GM21447 (cell line): Measurements from ENCODE around the gene EIF4E1B.

ENCODE experiments used
- ATAC-seq: cut with Tn5 transposase; IDR thresholded peaks from one replicate; pipeline ENCODE4 v1.9.1; 2021; ENCODE audit not compliant: unreplicated experiment

EIF4E1B gene

DNA sequence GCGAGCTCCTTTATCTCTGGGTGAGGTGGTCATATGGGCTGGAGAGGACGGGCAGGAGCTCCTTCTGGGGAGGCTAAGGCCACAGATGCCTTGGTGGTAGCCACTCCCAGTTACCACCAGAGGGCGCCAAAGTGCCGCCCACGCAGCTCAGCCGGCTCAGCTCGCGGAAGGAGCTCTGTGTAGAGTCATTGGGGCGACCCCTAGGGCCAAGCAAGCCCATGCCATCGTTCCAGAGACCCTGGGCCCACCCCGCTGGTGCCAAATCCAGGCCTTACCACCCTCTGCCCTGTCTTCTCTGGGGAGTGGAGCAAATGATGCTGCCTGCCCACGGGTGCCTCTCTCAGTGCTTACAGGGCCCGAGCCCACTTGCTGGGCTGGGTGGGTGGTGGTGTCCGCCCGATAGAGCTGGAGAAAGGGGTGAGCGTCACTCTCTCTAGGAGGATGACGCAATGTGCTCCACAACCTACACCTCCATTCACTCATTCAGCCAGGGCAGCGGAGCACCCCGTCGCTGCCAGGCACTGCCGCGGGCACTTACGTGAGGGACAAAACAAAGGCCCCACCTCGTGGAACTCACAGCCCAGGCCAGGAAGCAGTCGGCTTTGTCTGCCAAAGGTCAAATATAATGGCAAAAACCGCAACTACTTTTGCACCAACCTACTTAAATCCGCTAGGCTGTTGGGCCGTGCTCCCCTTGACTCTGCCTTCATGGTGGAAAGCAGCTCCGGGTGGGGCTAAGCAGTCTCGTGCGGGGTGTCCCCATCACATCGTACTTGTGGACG lies 30.6 kb downstream of the EIF4E1B start:
- peak; percentile 61 for ATAC-seq

DNA sequence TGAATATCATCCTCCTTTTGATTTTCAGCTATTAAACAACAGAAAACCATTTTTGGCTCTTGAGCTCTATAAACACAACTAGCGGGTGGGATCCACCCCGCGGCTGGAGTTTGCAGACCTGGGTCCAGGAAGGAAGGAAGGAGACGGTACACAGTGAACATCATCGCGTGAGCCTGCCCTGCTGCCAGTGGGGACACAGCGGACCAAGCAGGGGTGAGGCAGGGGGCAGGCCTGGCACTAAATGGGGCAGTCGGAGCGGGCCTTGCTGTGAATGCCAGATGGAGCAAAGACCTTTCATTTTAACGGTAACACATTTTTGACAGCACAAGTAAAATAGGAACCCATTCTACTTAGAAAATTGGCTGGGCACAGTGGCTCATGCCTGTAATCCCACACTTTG lies 31.2 kb downstream of the EIF4E1B start:
- ATAC-seq = no peak

DNA sequence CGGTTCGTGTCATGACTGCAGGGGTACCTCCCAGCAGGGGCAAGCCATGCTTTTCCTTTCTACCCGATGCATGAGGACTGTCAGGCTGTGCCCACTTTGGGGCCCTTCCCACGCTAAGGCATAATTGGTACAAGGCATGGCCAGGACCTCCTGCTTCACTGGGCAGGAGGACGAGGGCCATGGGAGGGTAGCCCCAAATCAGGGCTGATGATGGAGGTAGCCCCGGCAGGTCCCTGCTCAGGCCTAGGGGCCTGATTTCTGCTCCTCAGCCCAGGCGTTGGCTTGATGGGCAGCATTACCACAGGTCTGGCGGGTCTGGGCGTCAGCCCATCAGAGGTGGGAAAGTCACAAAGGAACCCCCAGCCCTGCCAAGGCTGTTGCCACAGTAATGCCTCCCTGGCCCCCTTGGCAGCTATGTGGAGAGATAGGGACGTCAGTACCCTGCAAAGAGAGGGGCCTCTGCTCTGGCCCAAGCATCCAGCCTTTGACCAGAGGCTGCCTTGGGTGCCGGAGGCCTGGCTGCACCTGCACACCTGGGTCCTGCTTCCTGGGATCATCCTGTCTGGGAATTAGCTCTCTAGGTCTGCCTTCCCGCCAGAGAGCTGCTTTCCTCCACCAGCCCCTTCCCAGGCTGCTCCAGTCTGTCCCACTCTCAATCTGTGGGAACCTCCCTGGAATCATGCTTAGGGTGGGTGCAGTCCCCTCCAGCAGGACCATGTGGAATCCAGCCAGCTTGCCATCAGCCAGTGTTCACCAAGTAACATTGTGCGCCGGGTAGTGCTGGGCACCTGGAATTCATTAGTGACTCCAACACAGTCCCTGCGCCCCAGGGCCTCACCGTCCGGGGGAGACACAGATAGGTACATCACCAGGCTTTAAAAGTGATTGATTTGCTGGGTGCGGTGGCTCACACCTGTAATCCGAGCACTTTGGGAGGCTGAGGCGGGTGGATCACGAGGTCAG lies 32.2 kb downstream of the EIF4E1B start:
- ATAC-seq = no peak

- no peak for ATAC-seq
These were observed 33.1 kb downstream of the EIF4E1B start for GRCh38 chr5:176663566-176663965.

GRCh38 chr5:176664479-176664878 lies 34.0 kb downstream of the EIF4E1B start:
- no peak for ATAC-seq

GRCh38 chr5:176664886-176665285 lies 34.4 kb downstream of the EIF4E1B start:
- no peak for ATAC-seq

DNA sequence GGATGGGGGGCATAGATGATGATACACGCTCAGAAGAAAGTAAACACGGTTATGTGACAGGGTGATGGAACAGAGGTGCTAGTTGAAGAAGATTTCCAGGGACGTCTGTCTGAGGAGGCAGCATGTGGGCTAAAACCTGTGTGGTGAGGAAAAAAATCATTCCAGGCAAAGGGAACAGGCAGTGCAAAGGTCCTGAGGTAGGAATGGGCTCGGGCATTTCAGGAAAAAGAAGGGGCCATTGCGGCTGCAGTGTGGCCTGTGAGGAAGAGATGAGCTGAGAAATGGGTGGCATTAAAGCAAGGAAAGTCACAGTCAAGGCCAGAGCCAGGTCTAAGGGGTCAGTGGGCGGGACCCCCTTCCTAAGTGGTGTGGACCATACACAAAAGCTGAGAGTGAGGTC lies 35.0 kb downstream of the EIF4E1B start:
- ATAC-seq = no peak

DNA sequence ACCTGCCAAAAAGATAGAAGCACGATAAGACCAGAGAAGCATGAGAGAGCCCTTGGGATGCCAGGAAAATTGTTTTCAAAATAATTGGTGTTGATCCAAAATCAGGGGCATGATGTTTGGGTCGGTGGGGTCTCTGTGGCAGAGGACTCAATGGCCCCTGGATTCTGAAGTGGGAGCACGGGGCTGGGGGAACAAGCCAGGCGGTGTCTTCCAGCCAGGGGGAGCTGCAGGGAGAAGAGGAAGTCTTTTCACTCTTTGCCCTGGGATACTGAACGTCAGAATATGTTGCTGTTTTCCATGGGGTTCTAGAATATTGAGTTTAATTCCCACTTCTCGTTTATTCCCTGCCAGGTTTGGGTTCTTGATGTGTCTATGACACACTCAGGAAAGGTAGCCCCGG lies 37.2 kb downstream of the EIF4E1B start:
- ATAC-seq = no peak

GRCh38 chr5:176670449-176670848 lies 40.0 kb downstream of the EIF4E1B start:
- no peak for ATAC-seq

DNA sequence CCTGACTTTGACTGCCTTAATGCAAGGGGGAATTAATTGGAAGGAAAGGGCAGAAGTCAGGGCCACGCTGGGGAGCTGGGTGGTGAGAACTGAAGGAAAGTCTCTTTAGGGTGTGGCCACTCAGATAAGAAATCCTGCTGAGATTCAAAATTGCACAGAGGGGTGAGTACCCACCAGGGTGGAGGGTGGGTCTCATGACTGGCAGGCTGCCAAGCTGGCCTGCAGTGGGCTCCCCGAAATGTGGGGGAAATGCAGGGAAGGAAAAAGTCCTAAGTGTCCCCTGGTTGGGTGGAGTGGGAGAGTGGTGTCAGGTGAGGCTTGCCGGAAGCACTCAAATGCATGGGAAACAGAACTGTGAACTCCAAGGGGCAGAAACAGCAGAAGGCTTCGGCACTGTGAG lies 40.9 kb downstream of the EIF4E1B start:
- no peak for ATAC-seq

DNA sequence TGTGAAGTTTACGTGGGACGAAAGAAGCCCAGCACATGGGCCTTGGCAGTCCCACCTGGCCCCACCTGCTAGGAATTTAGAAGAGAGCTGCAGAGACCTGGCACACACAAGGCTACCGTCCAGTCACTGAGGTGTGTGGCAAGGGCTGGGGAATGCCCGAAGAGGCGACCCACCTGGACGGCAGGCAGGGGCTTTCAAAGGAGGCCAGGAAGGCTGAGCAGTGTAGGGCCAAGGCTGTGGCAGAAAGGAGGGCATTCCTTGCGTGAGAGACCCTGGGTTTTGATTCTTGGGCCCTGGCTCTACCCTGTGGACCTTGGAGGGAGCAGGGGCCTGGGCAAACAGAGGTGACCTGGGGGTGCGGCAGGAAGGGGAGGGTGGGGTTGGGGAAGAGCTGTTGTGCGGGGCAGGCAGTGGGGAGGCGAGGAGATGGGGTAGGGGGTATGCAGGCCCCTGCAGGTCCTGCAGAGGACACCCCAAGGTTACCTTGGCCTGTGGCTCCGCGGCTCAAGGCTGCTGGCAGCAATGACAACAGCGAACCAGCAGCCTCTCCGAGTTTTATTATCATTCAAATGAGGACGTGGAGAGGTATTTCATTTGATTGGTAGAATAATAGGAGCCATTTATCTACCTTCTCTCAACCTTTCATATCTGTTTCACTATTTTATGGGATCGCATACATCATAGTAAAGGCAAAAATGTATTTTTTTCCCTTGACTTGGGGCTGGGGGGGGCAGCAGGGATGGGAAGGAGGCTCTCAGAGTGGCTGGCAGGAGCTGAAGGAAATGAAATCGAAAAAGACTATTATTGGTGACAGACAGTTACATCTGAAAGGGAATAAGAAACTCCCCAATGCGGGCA lies 41.6 kb downstream of the EIF4E1B start:
- no peak for ATAC-seq

DNA sequence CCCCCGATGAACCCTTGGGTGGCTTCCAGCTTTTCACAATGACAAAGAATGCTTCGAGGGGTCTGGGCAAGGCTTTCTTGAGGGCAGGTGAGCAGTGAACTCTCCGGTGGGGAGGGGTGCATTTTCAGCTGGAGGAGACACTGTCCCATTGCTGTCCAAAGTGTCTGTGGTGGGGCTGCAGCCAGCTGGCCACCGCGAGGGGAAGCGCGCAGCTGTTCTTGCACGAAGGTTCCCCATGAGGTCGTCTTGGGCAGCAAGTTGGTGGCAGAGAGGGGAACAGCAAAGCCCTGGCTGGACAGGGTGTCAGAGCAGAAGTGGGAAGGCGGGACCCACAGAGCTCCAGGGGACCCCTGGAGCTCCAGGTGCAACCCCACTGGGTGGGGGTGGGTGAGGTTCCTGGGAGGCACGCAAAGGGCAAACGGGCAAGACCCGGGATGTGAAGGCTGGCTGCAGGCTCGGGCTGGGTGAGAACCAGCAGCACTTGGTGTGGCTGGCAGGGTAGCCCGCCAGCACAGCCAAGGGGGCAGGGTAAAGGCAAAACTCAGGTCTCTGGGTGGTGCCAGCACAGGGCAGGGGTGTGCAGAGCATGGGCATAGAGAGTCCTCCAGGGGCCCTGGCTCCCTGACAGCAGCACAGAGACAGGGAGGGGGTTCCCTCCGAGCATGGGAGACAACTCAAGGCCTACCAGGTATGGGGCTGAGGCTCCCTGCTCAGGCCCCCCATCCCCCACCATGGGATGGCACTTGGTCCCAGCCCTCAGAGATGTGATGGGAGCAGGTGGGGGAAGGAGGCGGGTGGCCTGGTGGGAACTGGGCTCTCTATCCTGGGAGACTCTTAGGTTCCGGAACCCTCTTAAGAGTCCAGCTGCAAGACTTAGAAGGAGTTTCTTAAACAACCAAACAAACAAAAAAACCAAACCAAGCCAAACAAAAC lies 43.4 kb downstream of the EIF4E1B start:
- no peak for ATAC-seq

DNA sequence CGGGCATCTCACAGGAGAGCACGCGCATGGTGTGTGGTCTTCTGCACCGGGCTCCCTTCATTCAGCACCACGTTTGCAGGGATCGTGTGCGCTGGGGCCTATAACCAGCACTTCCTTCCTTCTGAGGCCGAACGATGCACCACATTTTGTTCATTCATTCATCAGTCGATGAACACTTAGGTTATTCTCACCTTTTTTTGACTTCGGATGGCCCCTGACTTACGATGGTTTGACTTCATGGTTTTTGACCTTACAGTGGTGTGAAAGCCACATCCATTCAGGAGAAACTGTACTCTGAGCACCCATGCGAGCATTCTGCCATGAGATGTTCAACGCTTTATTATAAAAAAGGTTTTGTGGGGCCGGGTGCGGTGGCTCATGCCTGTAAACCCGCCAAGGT lies 44.3 kb downstream of the EIF4E1B start:
- ATAC-seq = no peak

GRCh38 chr5:176675676-176676360 lies 45.3 kb downstream of the EIF4E1B start:
- no peak for ATAC-seq

GRCh38 chr5:176676361-176676824 lies 45.9 kb downstream of the EIF4E1B start:
- peak; percentile 88 for ATAC-seq

DNA sequence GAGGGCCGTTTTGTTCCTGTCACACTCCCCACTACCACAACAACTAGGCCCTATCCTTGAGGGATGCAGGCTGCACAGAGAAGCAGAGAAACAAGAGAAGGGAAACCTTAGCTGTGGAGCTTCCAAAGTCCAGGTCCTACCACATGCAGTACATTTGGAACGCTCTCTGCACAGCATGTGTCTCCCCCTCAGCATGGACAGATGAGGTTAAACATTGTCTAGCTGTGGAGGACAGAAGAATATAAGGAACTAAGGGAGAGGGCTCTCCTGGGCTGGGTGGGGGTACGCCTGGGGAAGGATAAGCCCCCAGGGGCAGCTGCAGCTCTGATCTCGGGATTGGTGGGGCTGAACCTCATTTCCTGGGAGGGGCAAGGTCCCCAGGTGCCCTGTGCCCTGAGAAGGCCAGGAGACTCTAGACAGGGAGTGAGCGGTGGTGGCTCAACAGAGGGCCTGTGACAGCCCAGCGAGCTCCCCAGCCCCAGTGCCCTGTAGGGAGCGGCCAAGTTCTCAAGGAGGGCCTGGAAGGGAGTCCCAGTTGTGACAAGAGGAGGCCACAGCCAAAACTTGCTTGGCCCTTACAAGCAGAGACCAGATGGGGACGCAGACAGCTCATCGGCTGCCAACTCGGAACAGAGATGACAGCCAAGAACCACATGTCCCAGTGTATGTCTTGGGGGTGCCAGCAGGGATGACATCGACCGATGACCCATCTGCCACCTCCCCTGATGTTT lies 46.9 kb downstream of the EIF4E1B start:
- ATAC-seq = no peak

- no peak for ATAC-seq
These were observed 48.1 kb downstream of the EIF4E1B start for GRCh38 chr5:176678584-176678983.

- ATAC-seq = no peak
These were observed 49.1 kb downstream of the EIF4E1B start for GRCh38 chr5:176679365-176680225.
